H1 (cell line): ENCODE data around the gene MINDY1. TPM values are rescaled to one million over a fixed set of nuclear protein-coding genes. Genes with fewer than 3 reads are reported as not detected.

Source experiments
- CTCF ChIA-PET: fragments of 300-600 bp; sonication (Branson Sonifier 250); formaldehyde crosslinking; loops from one replicate; lab custom pipeline; 2021; ENCODE audit not compliant: partially characterized antibody; lab: Charles Lee
- POLR2A ChIA-PET: fragments of 300-600 bp; sonication (Branson Sonifier 250); formaldehyde crosslinking; loops from one replicate; lab custom pipeline; 2021; ENCODE audit warnings: inconsistent platforms; ENCODE audit not compliant: partially characterized antibody; lab: Charles Lee
- DNase-seq, 2 experiments: peaks; one replicate each; pipeline versions ENCODE4 v3.0.0 to v3.0.0-alpha.2; 2010 to 2022; ENCODE audit warnings: low spot score in 2 of 2, low read depth in 1 of 2, mixed read lengths in 1 of 2
- FAIRE-seq: peaks from 2 replicates; lab custom pipeline; 2011; peaks lifted over from hg19 to GRCh38; lab: Jason Lieb, UNC
- H2AFZ ChIP-seq: 2 replicates; pipeline ENCODE4 v1.8.1; 2012; ENCODE audit warnings: low read length, inconsistent platforms
- H2AK5ac ChIP-seq: 2 replicates; pipeline ENCODE4 v1.6.1; 2013; ENCODE audit warnings: low read depth, low read length
- H2BK120ac ChIP-seq: replicated peaks from 2 replicates; pipeline ENCODE3; 2013; ENCODE audit warnings: low read depth, low read length, inconsistent platforms
- H2BK12ac ChIP-seq: 2 replicates; pipeline ENCODE4 v1.6.1; 2013; ENCODE audit warnings: low read depth, low read length
- H2BK15ac ChIP-seq: 2 replicates; pipeline ENCODE4 v1.6.1; 2013; ENCODE audit warnings: low read length
- H2BK20ac ChIP-seq: 2 replicates; pipeline ENCODE4 v1.6.1; 2013; ENCODE audit warnings: low read length
- H2BK5ac ChIP-seq: 2 replicates; pipeline ENCODE4 v1.6.1; 2013; ENCODE audit warnings: low read depth, low read length
- H3K14ac ChIP-seq: 2 replicates; pipeline ENCODE4 v1.6.1; 2013; ENCODE audit warnings: inconsistent platforms; ENCODE audit not compliant: insufficient read length
- H3K18ac ChIP-seq: 2 replicates; pipeline ENCODE4 v1.6.1; 2013; ENCODE audit warnings: low read length; ENCODE audit errors: extremely low read depth
- H3K23ac ChIP-seq: 2 replicates; pipeline ENCODE4 v1.6.1; 2013; ENCODE audit warnings: inconsistent platforms; ENCODE audit not compliant: insufficient read length
- H3K23me2 ChIP-seq: 2 replicates; pipeline ENCODE4 v1.6.1; 2013; ENCODE audit warnings: low read depth, low read length
- H3K27ac ChIP-seq: 2 replicates; pipeline ENCODE4 v1.6.1; 2011; ENCODE audit warnings: low read depth, low read length, inconsistent platforms
- H3K27me3 ChIP-seq, 4 experiments: replicated peaks in 1 of 4; 1 replicate in 1 of 4; 2 replicates in 3 of 4; pipeline versions ENCODE4 v1.6.1 to v1.8.1; 2011 to 2013; ENCODE audit warnings: low read length in 3 of 4, mild to moderate bottlenecking in 3 of 4, inconsistent platforms in 2 of 4, mixed read lengths in 2 of 4, moderate library complexity in 1 of 4; ENCODE audit not compliant: control insufficient read depth in 3 of 4, insufficient read depth in 3 of 4; ENCODE audit errors: extremely low read depth in 1 of 4
- H3K36me3 ChIP-seq, 4 experiments: 2 replicates each; pipeline versions ENCODE4 v1.6.1 to v1.8.1; 2011 to 2013; ENCODE audit warnings: mild to moderate bottlenecking in 4 of 4, low read length in 3 of 4, moderate library complexity in 2 of 4, control low read depth in 1 of 4, inconsistent platforms in 1 of 4; ENCODE audit not compliant: insufficient read depth in 4 of 4, control insufficient read depth in 2 of 4
- H3K4ac ChIP-seq: replicated peaks from 2 replicates; pipeline ENCODE3; 2013; ENCODE audit warnings: low read length, low read depth, mixed read lengths, inconsistent platforms; ENCODE audit not compliant: insufficient read length
- H3K4me1 ChIP-seq, 4 experiments: replicated peaks in 1 of 4; 1 replicate in 1 of 4; 2 replicates in 3 of 4; pipeline versions ENCODE4 v1.6.1 to v1.8.1; 2011 to 2013; ENCODE audit warnings: low read length in 3 of 4, inconsistent platforms in 2 of 4, mixed read lengths in 1 of 4; ENCODE audit not compliant: insufficient read depth in 4 of 4, control insufficient read depth in 3 of 4
- H3K4me2 ChIP-seq, 2 experiments: 2 replicates each; pipeline versions ENCODE4 v1.6.1 to v1.8.1; 2011 to 2013; ENCODE audit warnings: low read depth in 2 of 2, low read length in 2 of 2, control low read depth in 1 of 2, inconsistent platforms in 1 of 2, mild to moderate bottlenecking in 1 of 2; ENCODE audit not compliant: insufficient read depth in 1 of 2
- H3K4me3 ChIP-seq, 4 experiments: fragments of 200-600, 300-600 bp in 1 of 4; sonication (generic), shearing (Covaris generic), sonication (Bioruptor Twin) in 1 of 4; 2 replicates each; pipeline versions ENCODE4 v1.5.1 to v1.8.1; 2011 to 2016; ENCODE audit warnings: low read length in 4 of 4, low read depth in 3 of 4, control low read depth in 2 of 4, inconsistent platforms in 2 of 4, mild to moderate bottlenecking in 2 of 4, mixed read lengths in 1 of 4, moderate library complexity in 1 of 4; ENCODE audit not compliant: insufficient read depth in 2 of 4; ENCODE audit errors: extremely low read depth in 1 of 4
- H3K56ac ChIP-seq: replicated peaks from 2 replicates; pipeline ENCODE3; 2013; ENCODE audit warnings: low read depth, mild to moderate bottlenecking, mixed read lengths, low read length, inconsistent platforms; ENCODE audit not compliant: insufficient read length
- H3K79me1 ChIP-seq: 2 replicates; pipeline ENCODE4 v1.6.1; 2013; ENCODE audit warnings: low read depth, low read length, control low read depth
- H3K79me2 ChIP-seq, 2 experiments: 2 replicates each; pipeline versions ENCODE4 v1.6.1 to v1.8.1; 2012 to 2013; ENCODE audit warnings: low read length in 2 of 2, mild to moderate bottlenecking in 2 of 2, inconsistent platforms in 1 of 2; ENCODE audit not compliant: insufficient read depth in 2 of 2, control insufficient read depth in 1 of 2
- H3K9ac ChIP-seq, 4 experiments: replicated peaks in 1 of 4; 1 replicate in 1 of 4; 2 replicates in 3 of 4; pipeline versions ENCODE4 v1.6.1 to v1.8.1; 2011 to 2013; ENCODE audit warnings: low read depth in 3 of 4, low read length in 3 of 4, control low read depth in 2 of 4, mild to moderate bottlenecking in 2 of 4, moderate library complexity in 2 of 4, inconsistent platforms in 1 of 4; ENCODE audit errors: extremely low read depth in 1 of 4
- H3K9me3 ChIP-seq, 2 experiments: 2 replicates each; pipeline versions ENCODE4 v1.6.1 to v1.8.1; 2012 to 2013; ENCODE audit warnings: mild to moderate bottlenecking in 2 of 2, moderate library complexity in 2 of 2, control low read depth in 1 of 2, inconsistent platforms in 1 of 2, low read depth in 1 of 2, low read length in 1 of 2, mixed read lengths in 1 of 2; ENCODE audit not compliant: insufficient read depth in 2 of 2
- H4K20me1 ChIP-seq, 2 experiments: replicated peaks in 1 of 2; 2 replicates each; pipeline versions ENCODE3 to v1.8.1; 2011 to 2013; ENCODE audit warnings: inconsistent platforms in 2 of 2, low read length in 2 of 2, mild to moderate bottlenecking in 1 of 2; ENCODE audit not compliant: insufficient read depth in 2 of 2, control insufficient read depth in 1 of 2
- H4K5ac ChIP-seq: 2 replicates; pipeline ENCODE4 v1.6.1; 2013; ENCODE audit warnings: low read length, low read depth, mixed read lengths, inconsistent platforms; ENCODE audit not compliant: insufficient read length
- H4K8ac ChIP-seq: 2 replicates; pipeline ENCODE4 v1.8.0; 2013; ENCODE audit warnings: mild to moderate bottlenecking, moderate library complexity, low read length, inconsistent platforms; ENCODE audit not compliant: insufficient read depth; ENCODE audit errors: extremely low read depth
- H4K91ac ChIP-seq: replicated peaks from 2 replicates; pipeline ENCODE3; 2013; ENCODE audit warnings: low read length, mixed read lengths, inconsistent platforms; ENCODE audit not compliant: insufficient read length
- CEBPB ChIP-seq: IDR thresholded peaks from 2 replicates; pipeline ENCODE4 v1.6.1; 2012; ENCODE audit warnings: low read depth, low read length
- CTBP2 ChIP-seq: IDR thresholded peaks from 2 replicates; pipeline ENCODE4 v1.7.0; 2011; ENCODE audit warnings: borderline replicate concordance, mild to moderate bottlenecking, moderate library complexity, mixed read lengths, low read length; ENCODE audit not compliant: insufficient read depth, insufficient read length
- RBBP5 ChIP-seq: IDR thresholded peaks from 2 replicates; pipeline ENCODE4 v1.7.1; 2012; ENCODE audit warnings: low read depth, mild to moderate bottlenecking, inconsistent platforms, low read length, moderate library complexity, borderline replicate concordance
- SP2 ChIP-seq: IDR thresholded peaks from 2 replicates; pipeline ENCODE4 v1.6.1; 2012; ENCODE audit warnings: mild to moderate bottlenecking, low read length, inconsistent platforms
- TAF1 ChIP-seq: IDR thresholded peaks from 2 replicates; pipeline ENCODE4 v1.6.1; 2011; ENCODE audit warnings: mild to moderate bottlenecking, low read depth, low read length
- TCF12 ChIP-seq: IDR thresholded peaks from 2 replicates; pipeline ENCODE4 v1.6.1; 2011; ENCODE audit warnings: low read depth, mild to moderate bottlenecking, low read length
- WGBS, 2 experiments: shearing (Covaris generic) in 1 of 2; methylation state at CpG; one replicate each; pipeline versions ENCODE4 v1.1.6 to v1.1.7; 2013 to 2015; ENCODE audit warnings: low lambda C conversion rate in 2 of 2, mixed read lengths in 2 of 2, inconsistent platforms in 1 of 2, low coverage in 1 of 2, missing lambda C conversion rate in 1 of 2; ENCODE audit not compliant: insufficient replicate concordance in 2 of 2, insufficient coverage in 1 of 2, insufficient read length in 1 of 2; ENCODE audit errors: extremely low coverage in 1 of 2, missing lambda C conversion rate in 1 of 2; 5-methylcytosine and 5-hydroxymethylcytosine counted together
- polyA plus RNA-seq, 7 experiments: library from polyadenylated mRNA; depleted of rRNA in 3 of 7; stranded (reverse) in 5 of 7; unstranded in 2 of 7; fragments of >200 nt in 5 of 7; fragments of 200-250 nt in 2 of 7; gene quantifications; 1 replicate in 5 of 7; 2 replicates in 1 of 7; 4 replicates in 1 of 7; pipeline versions ENCODE4 v1.2.1 to v1.2.3, GENCODE V29; 2011 to 2013; ENCODE audit warnings: missing spikeins in 2 of 7, mixed read lengths in 2 of 7
- total RNA-seq: library from RNA; stranded (reverse); fragmentation: NEBNext Ultra II Directional; extraction: Animal tissue kit (Norgen Biotek cat#: 25700); gene quantifications from 2 replicates; pipeline ENCODE4 v1.2.1, GENCODE V29; 2021

Gene MINDY1
- total and polyA plus RNA-seq, 2 of the 8 experiments (the other 6 are each of a cell fraction or from before 2014, with no cell fraction given), result 10.3 to 11.4 TPM

- peaks cover 5% of the 10 kb centered on the region for H3K23me2 ChIP-seq
- H2BK20ac ChIP-seq, result 0 out of 2 replicates have a peak overlapping the region, but pooled peaks have one; percentile 3
- H3K4me1 ChIP-seq, result peaks cover 9 to 12% (median 9%) of the 10 kb centered on the region in 4 experiments; a peak in 6 of 7 replicates
- ChIA-PET POLR2A (interaction anchor here (3.1 kb wide), 1 partner anchor 12 kb away, joined by 18 read pairs; no protein-coding TSS in a partner anchor), CTCF (interaction anchor here (2.0 to 7.8 kb wide), 3 partner anchors 12 to 148 kb away, joined by 6 to 142 read pairs (median 85); partner anchors contain the start of genes ANXA9 and TNFAIP8L2)
- H4K20me1 ChIP-seq, result no peaks in the 10 kb centered on the region
- no peak overlapping the region; the same call in 1 of the 2 replicates for H2AK5ac ChIP-seq
- no peak overlapping the region for H4K91ac ChIP-seq
- peak overlapping the region; percentile 24; the same call in 1 of the 2 replicates for H2AFZ ChIP-seq
- H3K27me3 ChIP-seq, result no peaks in the 10 kb centered on the region
- H3K14ac ChIP-seq, result no peak overlapping the region
- no peaks in the 10 kb centered on the region for H3K9me3 ChIP-seq
- no peak overlapping the region for H3K4ac ChIP-seq
- DNase-seq (no peak), FAIRE-seq (no peak)
- H3K9ac ChIP-seq, result peak overlapping the region in 2 of 4 experiments; percentile 36 to 40; a peak in 3 of 7 replicates
- 44% methylated on average over 4 of the region's 4 CpGs; no CpG with 5 or more reads in 1 of the 2 experiments for WGBS, 2 experiments
- H3K27ac ChIP-seq, result peak overlapping the region; percentile 53
- no peak overlapping the region for H2BK120ac ChIP-seq
- no peak overlapping the region for H3K56ac ChIP-seq
- TF ChIP-seq TAF1 (no peak), TCF12 (no peak), RBBP5 (0 out of 2 replicates have a peak, but pooled peaks have one; percentile 22), CEBPB (no peak), CTBP2 (no peak), SP2 (no peak)
- peak overlapping the region; percentile 11 to 94 (median 20); a peak in 6 of 8 replicates for H3K4me3 ChIP-seq
- no peaks in the 10 kb centered on the region for H3K79me1 ChIP-seq
- no peak overlapping the region for H4K8ac ChIP-seq
- H3K4me2 ChIP-seq, result peak overlapping the region; percentile 66 to 87
- H3K18ac ChIP-seq, result no peak overlapping the region
- no peak overlapping the region for H2BK5ac ChIP-seq
- H2BK15ac ChIP-seq, result no peak overlapping the region
- no peaks in the 10 kb centered on the region for H3K36me3 ChIP-seq
- H4K5ac ChIP-seq, result no peak overlapping the region
- no peak overlapping the region for H3K23ac ChIP-seq
- H3K79me2 ChIP-seq, result peaks cover 0 to 5% of the 10 kb centered on the region in 2 experiments; a peak in 2 of 4 replicates
- peak overlapping the region; percentile 33; the same call in 1 of the 2 replicates for H2BK12ac ChIP-seq
Measured at GRCh38 chr1:151007853-151008243, 1.1 kb upstream of the MINDY1 start.
